ENCODE measurements around the gene PVALEF. TPM values are rescaled to one million over a fixed set of nuclear protein-coding genes. Genes with fewer than 3 reads are reported as not detected.

Gene PVALEF
- total and polyA plus RNA-seq, 8 donors = 0.11 to 0.74 (median 0.25) TPM; not detected in 2

DNA sequence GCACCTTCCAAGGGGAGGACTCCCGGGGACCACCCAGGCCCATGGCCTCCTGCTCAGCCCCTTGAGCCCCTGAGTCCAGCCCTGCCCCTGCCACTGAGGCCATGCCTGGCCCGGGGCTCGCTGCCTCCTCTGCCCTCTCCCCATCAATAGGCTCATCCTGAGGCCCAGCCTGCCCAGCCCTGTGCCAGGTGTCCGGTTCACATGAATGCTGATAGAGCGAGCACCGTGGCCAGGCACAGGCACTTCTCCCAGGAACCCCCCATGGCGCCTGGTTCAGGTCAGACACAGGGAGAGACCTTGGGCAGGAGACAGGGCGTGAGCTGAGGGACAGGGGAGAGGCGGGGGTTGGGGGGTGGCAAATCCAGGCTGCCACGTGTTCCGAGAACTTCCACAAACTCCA is 2.8 kb upstream of the PVALEF start:
- DNase-seq (peak in 1 of 4 donors; percentile 69), ATAC-seq (no peak)
- Histone ChIP-seq H3K27ac (no peak overlapping the region), H3K36me3 (no peaks in the 10 kb centered on the region), H3K9me3 (no peaks in the 10 kb centered on the region), H3K27me3 (peaks cover 18 to 42% of the 10 kb centered on the region in 2 donors), H3K4me3 (no peak overlapping the region), H3K4me1 (peaks cover 0 to 33% of the 10 kb centered on the region in 2 donors)
- TF ChIP-seq, protein P1, sequence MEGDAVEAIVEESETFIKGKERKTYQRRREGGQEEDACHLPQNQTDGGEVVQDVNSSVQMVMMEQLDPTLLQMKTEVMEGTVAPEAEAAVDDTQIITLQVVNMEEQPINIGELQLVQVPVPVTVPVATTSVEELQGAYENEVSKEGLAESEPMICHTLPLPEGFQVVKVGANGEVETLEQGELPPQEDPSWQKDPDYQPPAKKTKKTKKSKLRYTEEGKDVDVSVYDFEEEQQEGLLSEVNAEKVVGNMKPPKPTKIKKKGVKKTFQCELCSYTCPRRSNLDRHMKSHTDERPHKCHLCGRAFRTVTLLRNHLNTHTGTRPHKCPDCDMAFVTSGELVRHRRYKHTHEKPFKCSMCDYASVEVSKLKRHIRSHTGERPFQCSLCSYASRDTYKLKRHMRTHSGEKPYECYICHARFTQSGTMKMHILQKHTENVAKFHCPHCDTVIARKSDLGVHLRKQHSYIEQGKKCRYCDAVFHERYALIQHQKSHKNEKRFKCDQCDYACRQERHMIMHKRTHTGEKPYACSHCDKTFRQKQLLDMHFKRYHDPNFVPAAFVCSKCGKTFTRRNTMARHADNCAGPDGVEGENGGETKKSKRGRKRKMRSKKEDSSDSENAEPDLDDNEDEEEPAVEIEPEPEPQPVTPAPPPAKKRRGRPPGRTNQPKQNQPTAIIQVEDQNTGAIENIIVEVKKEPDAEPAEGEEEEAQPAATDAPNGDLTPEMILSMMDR (IDR thresholded peaks at IDR 0.05) = no peak
- intact Hi-C loops (cut with DNase I) = no loop called here

DNA sequence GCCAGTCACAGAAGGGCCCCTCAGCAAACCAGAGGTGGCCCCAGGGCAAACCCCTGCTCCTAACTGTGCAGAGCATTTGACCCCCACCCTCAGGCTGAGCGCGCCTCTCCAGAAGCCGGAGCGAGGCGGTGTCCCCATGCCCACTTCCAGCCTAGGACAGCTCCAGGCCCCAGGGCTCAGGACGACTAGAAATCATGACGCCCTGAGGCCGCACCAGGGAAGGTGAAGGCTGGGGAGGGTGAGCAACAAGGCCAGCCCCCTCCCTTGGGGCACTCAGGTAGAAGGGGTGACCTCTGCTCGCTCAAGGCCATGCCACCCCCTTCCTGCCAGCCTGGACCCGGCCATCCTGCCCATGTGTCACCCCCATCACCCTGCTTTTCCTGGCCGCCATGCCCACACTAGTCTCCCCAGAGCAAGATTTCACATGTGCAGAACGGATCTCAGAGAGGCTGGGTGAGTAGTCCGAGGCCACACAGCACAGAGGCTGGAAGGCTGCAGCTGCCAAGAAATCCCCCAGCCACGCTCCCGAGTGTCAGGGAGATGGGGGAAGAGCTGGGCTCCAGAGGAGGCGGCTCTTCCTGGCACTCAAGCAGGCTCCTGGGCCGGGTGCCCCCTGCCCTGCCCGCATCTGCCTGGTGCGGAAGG is 2.1 kb upstream of the PVALEF start:
- peaks cover 18 to 49% of the 10 kb centered on the region in 2 donors for H3K27me3 ChIP-seq
- H3K9me3 ChIP-seq = no peaks in the 10 kb centered on the region
- TF ChIP-seq, protein P1 (IDR thresholded peaks at IDR 0.05) = no peak
- intact Hi-C loops (cut with DNase I) = no loop called here
- no peak for ATAC-seq
- H3K27ac ChIP-seq = no peak overlapping the region
- peaks cover 0 to 33% of the 10 kb centered on the region in 2 donors for H3K4me1 ChIP-seq
- H3K4me3 ChIP-seq = no peak overlapping the region
- peak in 1 of 4 donors; percentile 69 for DNase-seq
- H3K36me3 ChIP-seq = no peaks in the 10 kb centered on the region

GRCh38 chr17:81163703-81164370 is 1.5 kb upstream of the PVALEF start:
- Histone ChIP-seq H3K27ac (no peak overlapping the region), H3K36me3 (no peaks in the 10 kb centered on the region), H3K27me3 (peaks cover 18 to 53% of the 10 kb centered on the region in 2 donors), H3K4me3 (no peak overlapping the region), H3K4me1 (peaks cover 0 to 28% of the 10 kb centered on the region in 2 donors), H3K9me3 (no peaks in the 10 kb centered on the region)
- TF ChIP-seq, protein P1 (IDR thresholded peaks at IDR 0.05) = no peak
- intact Hi-C loops (cut with DNase I) = no loop called here
- peak in 1 of 4 donors; percentile 63 for DNase-seq
- ATAC-seq = no peak

DNA sequence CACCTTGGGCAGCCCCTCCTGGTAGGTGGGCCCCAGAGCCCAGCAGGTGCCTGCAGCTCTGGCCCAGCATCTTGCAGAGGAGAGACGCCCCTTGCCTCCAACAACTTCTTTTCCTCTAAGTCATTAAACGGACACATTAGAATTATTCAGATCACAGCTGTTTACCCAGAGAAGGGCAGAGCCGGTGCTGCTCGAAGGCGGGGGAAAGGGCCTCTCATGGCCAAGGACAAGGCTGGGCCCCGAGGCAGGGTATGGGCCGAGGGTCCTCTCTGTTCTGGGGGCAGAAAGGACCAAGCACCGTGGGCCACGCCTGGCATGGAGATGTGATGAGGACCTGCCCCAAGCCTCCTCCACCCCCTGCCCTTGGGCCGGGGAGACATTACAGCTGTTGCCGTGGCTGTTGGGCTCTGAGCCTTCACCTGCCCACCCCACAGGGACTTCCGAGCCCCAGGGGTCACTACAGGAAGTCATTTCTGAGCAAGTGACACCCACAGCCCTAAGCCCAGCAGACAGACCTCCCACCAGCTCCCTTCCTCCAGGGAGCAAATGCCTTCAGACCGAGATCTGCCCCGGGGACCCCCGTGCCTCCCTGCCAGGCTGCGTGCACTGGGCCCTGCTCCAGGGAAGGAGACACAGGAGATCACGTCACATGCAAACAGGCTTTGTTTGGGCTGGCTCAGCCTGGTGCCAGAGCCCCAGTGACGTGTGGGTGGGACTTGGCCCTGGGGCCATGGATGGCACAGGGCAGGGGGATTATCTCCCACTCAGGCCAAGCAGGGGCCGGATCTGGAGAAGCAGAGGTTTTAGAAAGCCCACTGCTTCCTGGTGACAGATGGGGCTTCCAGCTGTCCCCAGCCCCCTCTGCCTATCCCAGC is 699 bp upstream of the PVALEF start:
- TF ChIP-seq, protein P1 (IDR thresholded peaks at IDR 0.05) = no peak
- no peak overlapping the region for H3K4me3 ChIP-seq
- H3K4me1 ChIP-seq = peaks cover 0 to 21% of the 10 kb centered on the region in 2 donors
- intact Hi-C loops (cut with DNase I) = no loop called here
- DNase-seq (peak in 2 of 4 donors; percentile 42 to 59), ATAC-seq (no peak)
- H3K9me3 ChIP-seq = no peaks in the 10 kb centered on the region
- no peak overlapping the region for H3K27ac ChIP-seq
- no peaks in the 10 kb centered on the region for H3K36me3 ChIP-seq
- H3K27me3 ChIP-seq = peaks cover 18 to 53% of the 10 kb centered on the region in 2 donors

Data from left lung (tissue), 10 donors.